ENCODE data around the gene DCDC2B. TPM values are rescaled to one million over a fixed set of nuclear protein-coding genes. Genes with fewer than 3 reads are reported as not detected.

DCDC2B gene
- total and polyA plus RNA-seq, 2 of the 13 experiments (the other 11 are each of a cell fraction or from before 2014, with no cell fraction given): not detected

- TF ChIP-seq SAFB2 (CRISPR knock-in tag; IDR thresholded peaks at IDR 0.05; ENCODE audit: borderline replicate concordance, low read depth): no peak
- no peak for TF ChIP-seq ZNF703 (CRISPR knock-in tag; IDR thresholded peaks at IDR 0.05; ENCODE audit: borderline replicate concordance)
- TF ChIP-seq ZNF264 (CRISPR knock-in tag; IDR thresholded peaks at IDR 0.05): no peak
- no peak for TF ChIP-seq ZNF510 (CRISPR knock-in tag; IDR thresholded peaks at IDR 0.05; ENCODE audit: low read depth)
- 0 out of 2 replicates have a peak, but pooled peaks have one; percentile 32 for TF ChIP-seq ZNF574 (CRISPR knock-in tag; IDR thresholded peaks at IDR 0.05)
- TF ChIP-seq PITX1 (CRISPR knock-in tag; IDR thresholded peaks at IDR 0.05): no peak
- no peak for TF ChIP-seq ZNF17 (CRISPR knock-in tag; IDR thresholded peaks at IDR 0.05)
- TF ChIP-seq, protein P1, sequence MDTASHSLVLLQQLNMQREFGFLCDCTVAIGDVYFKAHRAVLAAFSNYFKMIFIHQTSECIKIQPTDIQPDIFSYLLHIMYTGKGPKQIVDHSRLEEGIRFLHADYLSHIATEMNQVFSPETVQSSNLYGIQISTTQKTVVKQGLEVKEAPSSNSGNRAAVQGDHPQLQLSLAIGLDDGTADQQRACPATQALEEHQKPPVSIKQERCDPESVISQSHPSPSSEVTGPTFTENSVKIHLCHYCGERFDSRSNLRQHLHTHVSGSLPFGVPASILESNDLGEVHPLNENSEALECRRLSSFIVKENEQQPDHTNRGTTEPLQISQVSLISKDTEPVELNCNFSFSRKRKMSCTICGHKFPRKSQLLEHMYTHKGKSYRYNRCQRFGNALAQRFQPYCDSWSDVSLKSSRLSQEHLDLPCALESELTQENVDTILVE (CRISPR knock-in tag; IDR thresholded peaks at IDR 0.05): no peak
- no peak for TF ChIP-seq SALL1 (CRISPR knock-in tag; IDR thresholded peaks at IDR 0.05)
- TF ChIP-seq ZBTB7A (CRISPR knock-in tag; IDR thresholded peaks at IDR 0.05): no peak
- TF ChIP-seq, protein P2, sequence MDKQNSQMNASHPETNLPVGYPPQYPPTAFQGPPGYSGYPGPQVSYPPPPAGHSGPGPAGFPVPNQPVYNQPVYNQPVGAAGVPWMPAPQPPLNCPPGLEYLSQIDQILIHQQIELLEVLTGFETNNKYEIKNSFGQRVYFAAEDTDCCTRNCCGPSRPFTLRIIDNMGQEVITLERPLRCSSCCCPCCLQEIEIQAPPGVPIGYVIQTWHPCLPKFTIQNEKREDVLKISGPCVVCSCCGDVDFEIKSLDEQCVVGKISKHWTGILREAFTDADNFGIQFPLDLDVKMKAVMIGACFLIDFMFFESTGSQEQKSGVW (CRISPR knock-in tag; IDR thresholded peaks at IDR 0.05; ENCODE audit: borderline replicate concordance): no peak
- no peak for TF ChIP-seq ZNF615 (CRISPR knock-in tag; IDR thresholded peaks at IDR 0.05; ENCODE audit: borderline replicate concordance)
- TF ChIP-seq, protein P3, sequence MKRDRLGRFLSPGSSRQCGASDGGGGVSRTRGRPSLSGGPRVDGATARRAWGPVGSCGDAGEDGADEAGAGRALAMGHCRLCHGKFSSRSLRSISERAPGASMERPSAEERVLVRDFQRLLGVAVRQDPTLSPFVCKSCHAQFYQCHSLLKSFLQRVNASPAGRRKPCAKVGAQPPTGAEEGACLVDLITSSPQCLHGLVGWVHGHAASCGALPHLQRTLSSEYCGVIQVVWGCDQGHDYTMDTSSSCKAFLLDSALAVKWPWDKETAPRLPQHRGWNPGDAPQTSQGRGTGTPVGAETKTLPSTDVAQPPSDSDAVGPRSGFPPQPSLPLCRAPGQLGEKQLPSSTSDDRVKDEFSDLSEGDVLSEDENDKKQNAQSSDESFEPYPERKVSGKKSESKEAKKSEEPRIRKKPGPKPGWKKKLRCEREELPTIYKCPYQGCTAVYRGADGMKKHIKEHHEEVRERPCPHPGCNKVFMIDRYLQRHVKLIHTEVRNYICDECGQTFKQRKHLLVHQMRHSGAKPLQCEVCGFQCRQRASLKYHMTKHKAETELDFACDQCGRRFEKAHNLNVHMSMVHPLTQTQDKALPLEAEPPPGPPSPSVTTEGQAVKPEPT (CRISPR knock-in tag; IDR thresholded peaks at IDR 0.05; ENCODE audit: low read depth): peak; percentile 100
- no peak for TF ChIP-seq MZF1 (CRISPR knock-in tag; IDR thresholded peaks at IDR 0.05; ENCODE audit: borderline replicate concordance)
- TF ChIP-seq FOXP4 (CRISPR knock-in tag; IDR thresholded peaks at IDR 0.05): no peak
- no peak for TF ChIP-seq AHR (CRISPR knock-in tag; IDR thresholded peaks at IDR 0.05)
- TF ChIP-seq AFF4 (CRISPR knock-in tag; IDR thresholded peaks at IDR 0.05): no peak
Observed at GRCh38 chr1:32242341-32242851, 33.5 kb downstream of the DCDC2B start (continued).
